Parathyroid adenoma (tissue), 2 donors: Measurements from ENCODE around the gene TASOR.

Experiments used
- H2AFZ ChIP-seq: fragments of 300-600 bp; sonication (generic); one replicate; pipeline ENCODE4 v1.7.0; 2017; ENCODE audit warnings: antibody characterized with exemption, mild to moderate bottlenecking
- H3K27ac ChIP-seq: fragments of 300-600 bp; sonication (generic); one replicate; pipeline ENCODE4 v1.7.0; 2017
- H3K27me3 ChIP-seq: fragments of 300-600 bp; sonication (generic); one replicate; pipeline ENCODE4 v1.7.0; 2017; ENCODE audit warnings: low read length; ENCODE audit not compliant: control insufficient read depth, insufficient read depth
- H3K36me3 ChIP-seq: fragments of 300-600 bp; sonication (generic); one replicate; pipeline ENCODE4 v1.7.0; 2017; ENCODE audit warnings: low read length; ENCODE audit not compliant: control insufficient read depth, insufficient read depth
- H3K4me1 ChIP-seq: fragments of 300-600 bp; sonication (generic); one replicate; pipeline ENCODE4 v1.7.0; 2017; ENCODE audit warnings: control low read depth
- H3K4me2 ChIP-seq: fragments of 300-600 bp; sonication (generic); one replicate; pipeline ENCODE4 v1.7.0; 2017; ENCODE audit warnings: low read length
- H3K4me3 ChIP-seq: fragments of 300-600 bp; sonication (generic); one replicate; pipeline ENCODE4 v1.7.0; 2017; ENCODE audit warnings: low read depth, low read length
- H3K79me2 ChIP-seq: fragments of 300-600 bp; sonication (generic); one replicate; pipeline ENCODE4 v1.7.0; 2017; ENCODE audit warnings: control low read depth
- H3K9ac ChIP-seq: fragments of 300-600 bp; sonication (generic); one replicate; pipeline ENCODE4 v1.7.0; 2017; ENCODE audit warnings: mild to moderate bottlenecking
- H3K9me3 ChIP-seq: fragments of 300-600 bp; sonication (generic); one replicate; pipeline ENCODE4 v1.7.0; 2017; ENCODE audit warnings: low read length; ENCODE audit not compliant: control insufficient read depth
- CTCF ChIP-seq: fragments of 300-600 bp; sonication (generic); IDR thresholded peaks from one replicate; pipeline ENCODE4 v1.7.0; 2017; ENCODE audit warnings: antibody characterized with exemption, mild to moderate bottlenecking
- donor health status: primary hyperparathyroidism.

Gene TASOR

GRCh38 chr3:56682462-56683121, 473 bp downstream of the TASOR start:
- Histone ChIP-seq H3K27ac (peak overlapping the region; percentile 99), H3K9ac (peak overlapping the region; percentile 96), H3K4me3 (peak overlapping the region; percentile 84), H3K9me3 (no peaks in the 10 kb centered on the region), H3K27me3 (no peaks in the 10 kb centered on the region), H3K36me3 (no peaks in the 10 kb centered on the region), H3K79me2 (peaks cover 7% of the 10 kb centered on the region), H3K4me1 (peaks cover 6% of the 10 kb centered on the region), H2AFZ (peak overlapping the region; percentile 99), H3K4me2 (peak overlapping the region; percentile 80)
- TF ChIP-seq CTCF = no peak

GRCh38 chr3:56681984-56682461, 1.0 kb downstream of the TASOR start:
- Histone ChIP-seq H3K4me2 (peak overlapping the region; percentile 80), H3K79me2 (peaks cover 13% of the 10 kb centered on the region), H2AFZ (peak overlapping the region; percentile 99), H3K4me3 (peak overlapping the region; percentile 84), H3K27me3 (no peaks in the 10 kb centered on the region), H3K4me1 (peaks cover 6% of the 10 kb centered on the region), H3K27ac (peak overlapping the region; percentile 99), H3K9ac (peak overlapping the region; percentile 96), H3K36me3 (no peaks in the 10 kb centered on the region), H3K9me3 (no peaks in the 10 kb centered on the region)
- no peak for TF ChIP-seq CTCF

GRCh38 chr3:56680054-56680580, 2.9 kb downstream of the TASOR start:
- Histone ChIP-seq H3K4me2 (no peak overlapping the region), H3K4me3 (no peak overlapping the region), H3K79me2 (peaks cover 20% of the 10 kb centered on the region), H3K27me3 (no peaks in the 10 kb centered on the region), H3K9me3 (no peaks in the 10 kb centered on the region), H2AFZ (no peak overlapping the region), H3K36me3 (no peaks in the 10 kb centered on the region), H3K9ac (no peak overlapping the region), H3K4me1 (peaks cover 6% of the 10 kb centered on the region), H3K27ac (no peak overlapping the region)
- TF ChIP-seq CTCF = no peak

- H2AFZ ChIP-seq = no peak overlapping the region
- H3K9me3 ChIP-seq = no peaks in the 10 kb centered on the region
- TF ChIP-seq CTCF = no peak
Observed at GRCh38 chr3:56677286-56677685, 5.8 kb downstream of the TASOR start.

More at GRCh38 chr3:56677286-56677685, 5.8 kb downstream of the TASOR start:
- Histone ChIP-seq H3K36me3 (no peaks in the 10 kb centered on the region), H3K27me3 (no peaks in the 10 kb centered on the region), H3K4me1 (peaks cover 6% of the 10 kb centered on the region), H3K4me2 (no peak overlapping the region), H3K9ac (no peak overlapping the region), H3K4me3 (no peak overlapping the region), H3K79me2 (peaks cover 31% of the 10 kb centered on the region), H3K27ac (no peak overlapping the region)
